GM18498 (cell line): Measurements from ENCODE around the gene GSK3B.

ENCODE experiments used
- ATAC-seq: cut with Tn5 transposase; IDR thresholded peaks from one replicate; pipeline ENCODE4 v1.9.1; 2021; ENCODE audit warnings: mild to moderate bottlenecking, moderate library complexity; ENCODE audit not compliant: unreplicated experiment

The GSK3B gene

GRCh38 chr3:119826711-119827608, 267.3 kb downstream of the GSK3B start:
- ATAC-seq, result no peak

GRCh38 chr3:119825820-119826219, 268.4 kb downstream of the GSK3B start:
- no peak for ATAC-seq

GRCh38 chr3:119819806-119820205, 274.4 kb downstream of the GSK3B start:
- ATAC-seq, result no peak

GRCh38 chr3:119818937-119819336, 275.3 kb downstream of the GSK3B start:
- no peak for ATAC-seq

GRCh38 chr3:119817583-119818363, 276.5 kb downstream of the GSK3B start:
- ATAC-seq, result no peak

GRCh38 chr3:119817071-119817470, 277.2 kb downstream of the GSK3B start:
- no peak for ATAC-seq

- ATAC-seq, result no peak
Observed at GRCh38 chr3:119815716-119816115, 278.5 kb downstream of the GSK3B start.

- no peak for ATAC-seq
Observed at GRCh38 chr3:119812491-119813058, 281.7 kb downstream of the GSK3B start.

GRCh38 chr3:119810018-119810435, 284.2 kb downstream of the GSK3B start:
- ATAC-seq, result peak; percentile 91

- ATAC-seq, result peak; percentile 38
Observed at GRCh38 chr3:119809249-119810017, 284.8 kb downstream of the GSK3B start.

- no peak for ATAC-seq
Observed at GRCh38 chr3:119808843-119809242, 285.4 kb downstream of the GSK3B start.

- ATAC-seq, result no peak
Observed at GRCh38 chr3:119808244-119808643, 286.0 kb downstream of the GSK3B start.

GRCh38 chr3:119800844-119801243, 293.4 kb downstream of the GSK3B start:
- no peak for ATAC-seq

- ATAC-seq, result no peak
Observed at GRCh38 chr3:119796785-119797184, 297.5 kb downstream of the GSK3B start.

- ATAC-seq, result no peak
Observed at GRCh38 chr3:119796368-119796767, 297.9 kb downstream of the GSK3B start.

- no peak for ATAC-seq
Observed at GRCh38 chr3:119795849-119796248, 298.4 kb downstream of the GSK3B start.

GRCh38 chr3:119794971-119795612, 299.2 kb downstream of the GSK3B start:
- no peak for ATAC-seq

- no peak for ATAC-seq
Observed at GRCh38 chr3:119794401-119794800, 299.8 kb downstream of the GSK3B start.

- no peak for ATAC-seq
Observed at GRCh38 chr3:119792270-119792669, 302.0 kb downstream of the GSK3B start.

GRCh38 chr3:119790369-119790768, 303.9 kb downstream of the GSK3B start:
- no peak for ATAC-seq
